Trophoblast cell (in vitro differentiated cells and primary cell): Measurements from ENCODE around the gene RBM45.
"Not testable (repeated sequence)": the region's sequence is repeated elsewhere in the genome, so short reads cannot be mapped to it uniquely, and the experiment has no call there.

Experiments used
- DNase-seq, 2 donors: peaks; one replicate each; pipeline ENCODE4 v3.0.0-alpha.2; 2016
- H2AFZ ChIP-seq: 2 replicates; pipeline ENCODE4 v1.6.1; 2013; ENCODE audit warnings: low read length, moderate library complexity, mild to moderate bottlenecking; ENCODE audit not compliant: insufficient read depth, poor library complexity
- H2AK5ac ChIP-seq: 2 replicates; pipeline ENCODE4 v1.6.1; 2013; ENCODE audit warnings: mild to moderate bottlenecking, low read length
- H2BK120ac ChIP-seq: 2 replicates; pipeline ENCODE4 v1.6.1; 2013; ENCODE audit warnings: low read length, mild to moderate bottlenecking, moderate library complexity; ENCODE audit not compliant: insufficient read depth, poor library complexity
- H2BK12ac ChIP-seq: 2 replicates; pipeline ENCODE4 v1.6.1; 2013; ENCODE audit warnings: mild to moderate bottlenecking, low read length, moderate library complexity
- H2BK5ac ChIP-seq: 2 replicates; pipeline ENCODE4 v1.6.1; 2013; ENCODE audit warnings: low read length, low read depth, moderate library complexity, mild to moderate bottlenecking; ENCODE audit not compliant: poor library complexity
- H3K14ac ChIP-seq: 2 replicates; pipeline ENCODE4 v1.6.1; 2013; ENCODE audit warnings: mild to moderate bottlenecking, low read length
- H3K18ac ChIP-seq: 2 replicates; pipeline ENCODE4 v1.6.1; 2013; ENCODE audit warnings: mild to moderate bottlenecking, low read length
- H3K23ac ChIP-seq: 2 replicates; pipeline ENCODE4 v1.6.1; 2013; ENCODE audit warnings: low read length
- H3K27ac ChIP-seq: 2 replicates; pipeline ENCODE4 v1.5.1; 2013; ENCODE audit warnings: low read depth, mild to moderate bottlenecking, inconsistent platforms, low read length, moderate library complexity
- H3K27me3 ChIP-seq: 2 replicates; pipeline ENCODE4 v1.6.1; 2013; ENCODE audit warnings: inconsistent platforms, mild to moderate bottlenecking, low read length, moderate library complexity; ENCODE audit not compliant: insufficient read depth
- H3K36me3 ChIP-seq, 2 experiments: 1 replicate in 1 of 2; 2 replicates in 1 of 2; pipeline ENCODE4 v1.6.1; 2013; ENCODE audit warnings: low read length in 2 of 2, mild to moderate bottlenecking in 2 of 2, moderate library complexity in 1 of 2; ENCODE audit not compliant: insufficient read depth in 2 of 2, control insufficient read depth in 1 of 2
- H3K4ac ChIP-seq: 2 replicates; pipeline ENCODE4 v1.6.1; 2013; ENCODE audit warnings: low read depth, mild to moderate bottlenecking, low read length, moderate library complexity
- H3K4me1 ChIP-seq, 2 experiments: 1 replicate in 1 of 2; 2 replicates in 1 of 2; pipeline ENCODE4 v1.6.1; 2013; ENCODE audit warnings: low read length in 2 of 2, mild to moderate bottlenecking in 2 of 2, moderate library complexity in 1 of 2; ENCODE audit not compliant: insufficient read depth in 2 of 2, control insufficient read depth in 1 of 2
- H3K4me2 ChIP-seq: 2 replicates; pipeline ENCODE4 v1.6.1; 2013; ENCODE audit warnings: inconsistent platforms, mild to moderate bottlenecking, low read length, moderate library complexity
- H3K4me3 ChIP-seq: 2 replicates; pipeline ENCODE4 v1.5.1; 2013; ENCODE audit warnings: mild to moderate bottlenecking, low read depth, low read length, inconsistent platforms
- H3K79me1 ChIP-seq: one replicate; pipeline ENCODE4 v1.6.1; 2013; ENCODE audit warnings: low read length
- H3K79me2 ChIP-seq: 2 replicates; pipeline ENCODE4 v1.6.1; 2013; ENCODE audit warnings: low read length, mild to moderate bottlenecking; ENCODE audit not compliant: control insufficient read depth, insufficient read depth, poor library complexity
- H3K9ac ChIP-seq: 2 replicates; pipeline ENCODE4 v1.6.1; 2013; ENCODE audit warnings: mild to moderate bottlenecking, low read length
- H3K9me3 ChIP-seq: 2 replicates; pipeline ENCODE4 v1.6.1; 2013; ENCODE audit warnings: low read depth, mild to moderate bottlenecking, control low read depth, inconsistent platforms, low read length; ENCODE audit not compliant: insufficient read depth
- H4K12ac ChIP-seq: 2 replicates; pipeline ENCODE4 v1.6.1; 2013; ENCODE audit warnings: low read depth, mild to moderate bottlenecking, low read length, moderate library complexity
- H4K8ac ChIP-seq: 2 replicates; pipeline ENCODE4 v1.6.1; 2013; ENCODE audit warnings: low read depth, mild to moderate bottlenecking, low read length, moderate library complexity
- H4K91ac ChIP-seq: one replicate; pipeline ENCODE4 v1.6.1; 2013; ENCODE audit warnings: low read depth, mild to moderate bottlenecking, low read length, moderate library complexity
- WGBS: extraction: QIAGEN DNeasy Blood & Tissue Kit; methylation state at CpG from one replicate; pipeline ENCODE4 v1.1.7; 2013; ENCODE audit warnings: missing lambda C conversion rate; ENCODE audit not compliant: insufficient read length, insufficient coverage; ENCODE audit errors: extremely low coverage; 5-methylcytosine and 5-hydroxymethylcytosine counted together

The RBM45 gene

GRCh38 chr2:178152977-178153376 is 40.7 kb downstream of the RBM45 start:
- no peak overlapping the region for H3K14ac ChIP-seq

DNA sequence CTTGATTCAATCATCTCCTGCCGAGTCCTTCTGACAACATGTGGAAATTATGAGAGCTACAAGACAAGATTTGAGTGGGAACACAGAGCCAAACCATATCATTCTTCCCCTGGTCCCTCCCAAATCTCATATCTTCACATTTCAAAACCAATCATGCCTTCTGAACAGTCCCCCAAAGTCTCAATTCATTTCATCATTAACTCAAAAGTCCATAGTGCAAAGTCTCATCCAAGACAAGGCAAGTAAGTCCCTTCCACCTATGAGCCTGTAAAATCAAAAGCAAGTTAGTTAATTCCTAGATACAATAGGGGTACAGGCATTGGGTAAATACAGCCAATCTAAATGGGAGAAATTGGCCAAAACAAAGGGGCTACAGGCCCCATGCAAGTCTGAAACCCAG is 41.6 kb downstream of the RBM45 start:
- not testable (repeated sequence) for H3K27ac ChIP-seq, H3K4me1 ChIP-seq, H2BK12ac ChIP-seq, H3K9ac ChIP-seq, H2BK5ac ChIP-seq, H3K9me3 ChIP-seq, H3K14ac ChIP-seq, H3K4me2 ChIP-seq, H2BK120ac ChIP-seq, H4K91ac ChIP-seq, H4K8ac ChIP-seq, H4K12ac ChIP-seq, H3K79me1 ChIP-seq, H2AFZ ChIP-seq, H3K79me2 ChIP-seq, H2AK5ac ChIP-seq, H3K4me3 ChIP-seq, H3K27me3 ChIP-seq, H3K18ac ChIP-seq, H3K23ac ChIP-seq, H3K4ac ChIP-seq, DNase-seq, H3K36me3 ChIP-seq
- WGBS = no CpG with 5 or more reads among the region's 1 CpG

More at GRCh38 chr2:178152977-178153376, 40.7 kb downstream of the RBM45 start:
- H2AFZ ChIP-seq = no peak overlapping the region
- H3K27ac ChIP-seq = no peak overlapping the region
- H3K23ac ChIP-seq = no peak overlapping the region
- H3K36me3 ChIP-seq = no peaks in the 10 kb centered on the region
- no peak overlapping the region for H3K4ac ChIP-seq
- no peak overlapping the region for H3K4me3 ChIP-seq
- H3K9ac ChIP-seq = no peak overlapping the region
- H2BK12ac ChIP-seq = no peak overlapping the region
- no peaks in the 10 kb centered on the region for H3K79me1 ChIP-seq
- WGBS = no CpG with 5 or more reads among the region's 1 CpG
- DNase-seq = no peak
- H3K27me3 ChIP-seq = no peaks in the 10 kb centered on the region
- no peak overlapping the region for H4K12ac ChIP-seq
- no peak overlapping the region for H3K18ac ChIP-seq
- no peak overlapping the region for H2BK5ac ChIP-seq
- H2AK5ac ChIP-seq = no peak overlapping the region
- no peak overlapping the region for H4K8ac ChIP-seq
- H3K4me2 ChIP-seq = no peak overlapping the region
- H3K9me3 ChIP-seq = no peaks in the 10 kb centered on the region
- no peaks in the 10 kb centered on the region for H3K4me1 ChIP-seq
- no peaks in the 10 kb centered on the region for H3K79me2 ChIP-seq
- H4K91ac ChIP-seq = no peak overlapping the region
- no peak overlapping the region for H2BK120ac ChIP-seq

DNA sequence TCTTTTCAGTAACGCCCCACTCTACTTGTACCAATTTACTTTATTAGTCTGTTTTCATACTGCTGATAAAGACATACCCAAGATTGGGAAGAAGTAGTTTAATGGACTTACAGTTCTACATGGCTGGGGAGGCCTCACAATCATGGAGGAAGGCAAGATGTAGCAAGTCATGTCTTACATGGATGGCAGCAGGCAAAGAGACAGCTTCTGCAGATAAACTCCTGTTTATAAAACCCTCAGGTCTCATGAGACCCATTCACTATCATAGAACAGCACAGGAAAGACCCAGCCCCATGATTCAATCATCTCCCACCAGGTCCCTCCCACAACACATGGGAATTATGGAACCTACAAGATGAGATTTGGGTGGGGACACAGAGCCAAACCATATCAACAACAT is 43.3 kb downstream of the RBM45 start:
- Histone ChIP-seq H3K36me3 (no peaks in the 10 kb centered on the region), H3K4me3 (no peak overlapping the region), H3K27ac (no peak overlapping the region), H2BK5ac (no peak overlapping the region), H3K4me1 (no peaks in the 10 kb centered on the region), H2BK120ac (no peak overlapping the region), H3K79me2 (no peaks in the 10 kb centered on the region), H2AK5ac (no peak overlapping the region), H4K91ac (no peak overlapping the region), H3K9me3 (no peaks in the 10 kb centered on the region), H2BK12ac (no peak overlapping the region), H3K79me1 (no peaks in the 10 kb centered on the region), H3K9ac (no peak overlapping the region), H3K4me2 (no peak overlapping the region), H4K8ac (no peak overlapping the region), H3K23ac (no peak overlapping the region), H3K27me3 (no peaks in the 10 kb centered on the region), H2AFZ (no peak overlapping the region), H3K4ac (no peak overlapping the region), H4K12ac (no peak overlapping the region), H3K18ac (no peak overlapping the region), H3K14ac (no peak overlapping the region)
- WGBS = no CpG with 5 or more reads among the region's 1 CpG
- DNase-seq = no peak

- Histone ChIP-seq H3K4ac (no peak overlapping the region), H3K27ac (no peak overlapping the region), H3K4me1 (no peaks in the 10 kb centered on the region), H3K79me1 (no peaks in the 10 kb centered on the region), H3K9ac (no peak overlapping the region), H2AK5ac (no peak overlapping the region), H3K27me3 (no peaks in the 10 kb centered on the region), H4K12ac (no peak overlapping the region), H2BK120ac (no peak overlapping the region), H3K4me2 (no peak overlapping the region), H4K91ac (no peak overlapping the region), H3K9me3 (no peaks in the 10 kb centered on the region), H2BK12ac (no peak overlapping the region), H3K14ac (no peak overlapping the region), H2BK5ac (no peak overlapping the region), H2AFZ (no peak overlapping the region), H4K8ac (no peak overlapping the region), H3K36me3 (no peaks in the 10 kb centered on the region), H3K18ac (no peak overlapping the region), H3K23ac (no peak overlapping the region), H3K79me2 (no peaks in the 10 kb centered on the region), H3K4me3 (no peak overlapping the region)
- no peak for DNase-seq
- no CpG with 5 or more reads among the region's 5 CpGs for WGBS
Measured at GRCh38 chr2:178157574-178157973, 45.3 kb downstream of the RBM45 start.
